NB4 (cell line): ENCODE data around the gene PLEKHG4.

Experiments used
- CTCF ChIP-seq: IDR thresholded peaks from one replicate; pipeline ENCODE4 v1.5.1; 2012; ENCODE audit warnings: low read depth, low read length
- MAX ChIP-seq: IDR thresholded peaks from 2 replicates; pipeline ENCODE4 v1.6.1; 2011; ENCODE audit warnings: low read depth, low read length

- no peak for TF ChIP-seq CTCF
- no peak for TF ChIP-seq MAX
Measured at GRCh38 chr16:67245186-67245585, 34.1 kb upstream of the PLEKHG4 start.
